Karpas-422 (cell line): ENCODE results near the gene CCDC102A. TPM values are rescaled to one million over a fixed set of nuclear protein-coding genes. Genes with fewer than 3 reads are reported as not detected.

Experiments
- DNase-seq: peaks from one replicate; pipeline ENCODE4 v3.0.0-alpha.2; 2015
- H2AFZ ChIP-seq: fragments of 200-600 bp; sonication (generic); 2 replicates; pipeline ENCODE4 v1.6.1; 2014; ENCODE audit warnings: antibody characterized with exemption, low read length, mixed read lengths
- H3K27ac ChIP-seq: fragments of 200-600 bp; sonication (generic); 2 replicates; pipeline ENCODE4 v1.5.1; 2014; ENCODE audit warnings: mild to moderate bottlenecking, low read length, moderate library complexity
- H3K27me3 ChIP-seq: fragments of 200-600 bp; sonication (generic); 2 replicates; pipeline ENCODE4 v1.6.1; 2014; ENCODE audit warnings: low read length, mixed read lengths
- H3K36me3 ChIP-seq: fragments of 200-600 bp; sonication (generic); 2 replicates; pipeline ENCODE4 v1.6.1; 2014; ENCODE audit warnings: low read length, mixed read lengths; ENCODE audit not compliant: insufficient read depth
- H3K4me1 ChIP-seq: fragments of 200-600 bp; sonication (generic); 2 replicates; pipeline ENCODE4 v1.6.1; 2014; ENCODE audit warnings: mild to moderate bottlenecking, low read length, mixed read lengths
- H3K4me2 ChIP-seq: fragments of 200-600 bp; sonication (generic); 2 replicates; pipeline ENCODE4 v1.6.1; 2014; ENCODE audit warnings: low read length, low read depth, mild to moderate bottlenecking; ENCODE audit not compliant: poor library complexity, severe bottlenecking
- H3K4me3 ChIP-seq: fragments of 200-600 bp; sonication (generic); 2 replicates; pipeline ENCODE4 v1.5.1; 2014; ENCODE audit warnings: mild to moderate bottlenecking, antibody characterized with exemption, low read length, mixed read lengths
- H3K79me2 ChIP-seq: fragments of 200-600 bp; sonication (generic); 2 replicates; pipeline ENCODE4 v1.6.1; 2014; ENCODE audit warnings: mild to moderate bottlenecking, low read length, mixed read lengths
- H3K9ac ChIP-seq: fragments of 200-600 bp; sonication (generic); 2 replicates; pipeline ENCODE4 v1.6.0; 2014; ENCODE audit warnings: low read length
- H3K9me2 ChIP-seq: fragments of 200-600 bp; sonication (generic), shearing (Covaris generic); replicated peaks from 2 replicates; pipeline ENCODE4 v1.6.0; 2014; ENCODE audit warnings: mild to moderate bottlenecking, low read length, moderate library complexity; ENCODE audit not compliant: insufficient read depth
- H3K9me3 ChIP-seq: fragments of 300-700, 200-600 bp; sonication (generic); 2 replicates; pipeline ENCODE4 v1.6.1; 2014; ENCODE audit warnings: low read length, mixed read lengths
- H4K20me1 ChIP-seq: fragments of 200-600 bp; sonication (generic); 2 replicates; pipeline ENCODE4 v1.6.1; 2014; ENCODE audit warnings: mild to moderate bottlenecking, antibody characterized with exemption, low read length, low read depth; ENCODE audit not compliant: insufficient read depth
- total RNA-seq: library from RNA; depleted of rRNA; stranded (reverse); fragments of >200 nt; shearing (Covaris generic); gene quantifications from 2 replicates; pipeline ENCODE4 v1.2.3, GENCODE V29; 2014; ENCODE audit warnings: low replicate concordance

The CCDC102A gene
- total RNA-seq, 1 experiment from 2014 or later, result 5.9 TPM

GRCh38 chr16:57479976-57480753, 56.2 kb downstream of the CCDC102A start:
- H4K20me1 ChIP-seq, result peaks cover under 1% of the 10 kb centered on the region; the same call in 1 of the 2 replicates
- H3K9ac ChIP-seq, result no peak overlapping the region
- no peaks in the 10 kb centered on the region for H3K27me3 ChIP-seq
- H3K27ac ChIP-seq, result no peak overlapping the region
- no peaks in the 10 kb centered on the region for H3K79me2 ChIP-seq
- no peak overlapping the region for H3K4me3 ChIP-seq
- H3K9me2 ChIP-seq, result no peaks in the 10 kb centered on the region
- no peaks in the 10 kb centered on the region for H3K36me3 ChIP-seq
- no peak for DNase-seq
- H3K9me3 ChIP-seq, result no peaks in the 10 kb centered on the region
- H2AFZ ChIP-seq, result no peak overlapping the region
- no peak overlapping the region for H3K4me2 ChIP-seq
- H3K4me1 ChIP-seq, result peaks cover 10% of the 10 kb centered on the region

- Histone ChIP-seq H3K36me3 (no peaks in the 10 kb centered on the region), H2AFZ (no peak overlapping the region), H3K9me2 (no peaks in the 10 kb centered on the region), H4K20me1 (no peaks in the 10 kb centered on the region), H3K27ac (no peak overlapping the region), H3K4me2 (no peak overlapping the region), H3K79me2 (no peaks in the 10 kb centered on the region), H3K9ac (no peak overlapping the region), H3K9me3 (no peaks in the 10 kb centered on the region), H3K4me1 (peaks cover 16% of the 10 kb centered on the region), H3K27me3 (no peaks in the 10 kb centered on the region), H3K4me3 (no peak overlapping the region)
- no peak for DNase-seq
Observed at GRCh38 chr16:57479205-57479975, 57.0 kb downstream of the CCDC102A start.

GRCh38 chr16:57478396-57479204, 57.8 kb downstream of the CCDC102A start:
- Histone ChIP-seq H3K9ac (no peak overlapping the region), H3K9me2 (no peaks in the 10 kb centered on the region), H2AFZ (no peak overlapping the region), H3K36me3 (no peaks in the 10 kb centered on the region), H3K79me2 (no peaks in the 10 kb centered on the region), H4K20me1 (no peaks in the 10 kb centered on the region), H3K27me3 (no peaks in the 10 kb centered on the region), H3K9me3 (no peaks in the 10 kb centered on the region), H3K27ac (no peak overlapping the region), H3K4me1 (peaks cover 16% of the 10 kb centered on the region), H3K4me3 (no peak overlapping the region), H3K4me2 (no peak overlapping the region)
- no peak for DNase-seq

GRCh38 chr16:57477531-57478202, 58.7 kb downstream of the CCDC102A start:
- Histone ChIP-seq H3K9ac (no peak overlapping the region), H3K79me2 (no peaks in the 10 kb centered on the region), H3K27me3 (no peaks in the 10 kb centered on the region), H3K4me3 (no peak overlapping the region), H3K4me2 (no peak overlapping the region), H3K27ac (no peak overlapping the region), H2AFZ (no peak overlapping the region), H3K4me1 (peaks cover 16% of the 10 kb centered on the region), H3K9me2 (no peaks in the 10 kb centered on the region), H4K20me1 (no peaks in the 10 kb centered on the region), H3K36me3 (no peaks in the 10 kb centered on the region), H3K9me3 (no peaks in the 10 kb centered on the region)
- DNase-seq, result no peak

- Histone ChIP-seq H3K9me3 (no peaks in the 10 kb centered on the region), H3K4me3 (no peak overlapping the region), H3K27me3 (no peaks in the 10 kb centered on the region), H3K4me1 (peaks cover 16% of the 10 kb centered on the region), H2AFZ (no peak overlapping the region), H3K9me2 (no peaks in the 10 kb centered on the region), H4K20me1 (no peaks in the 10 kb centered on the region), H3K36me3 (no peaks in the 10 kb centered on the region), H3K4me2 (no peak overlapping the region), H3K79me2 (no peaks in the 10 kb centered on the region), H3K27ac (no peak overlapping the region), H3K9ac (no peak overlapping the region)
- DNase-seq, result no peak
Observed at GRCh38 chr16:57476546-57477410, 59.6 kb downstream of the CCDC102A start.

GRCh38 chr16:57475711-57476339, 60.5 kb downstream of the CCDC102A start:
- H3K9ac ChIP-seq, result peak overlapping the region; percentile 61
- H3K4me3 ChIP-seq, result peak overlapping the region; percentile 56; the same call in 1 of the 2 replicates
- no peaks in the 10 kb centered on the region for H3K27me3 ChIP-seq
- H3K9me2 ChIP-seq, result no peaks in the 10 kb centered on the region
- no peaks in the 10 kb centered on the region for H3K79me2 ChIP-seq
- H2AFZ ChIP-seq, result peak overlapping the region; percentile 82; the same call in 1 of the 2 replicates
- peak overlapping the region; percentile 64 for H3K4me2 ChIP-seq
- H3K9me3 ChIP-seq, result no peaks in the 10 kb centered on the region
- peak; percentile 90 for DNase-seq
- H4K20me1 ChIP-seq, result no peaks in the 10 kb centered on the region
- H3K36me3 ChIP-seq, result 0 out of 2 replicates have a peak, but pooled peaks cover under 1% of the 10 kb centered on the region
- H3K27ac ChIP-seq, result no peak overlapping the region
- peaks cover 16% of the 10 kb centered on the region for H3K4me1 ChIP-seq
